Measurements from ENCODE around the gene WDR64.
"Not testable (repeated sequence)": the region's sequence is repeated elsewhere in the genome, so short reads cannot be mapped to it uniquely, and the experiment has no call there.

WDR64 gene

GRCh38 chr1:241819340-241819866 lies 167.3 kb downstream of the WDR64 start:
- TF ChIP-seq CTCF (IDR thresholded peaks at IDR 0.05): no peak
- H3K27ac Mint-ChIP-seq: no peak overlapping the region

DNA sequence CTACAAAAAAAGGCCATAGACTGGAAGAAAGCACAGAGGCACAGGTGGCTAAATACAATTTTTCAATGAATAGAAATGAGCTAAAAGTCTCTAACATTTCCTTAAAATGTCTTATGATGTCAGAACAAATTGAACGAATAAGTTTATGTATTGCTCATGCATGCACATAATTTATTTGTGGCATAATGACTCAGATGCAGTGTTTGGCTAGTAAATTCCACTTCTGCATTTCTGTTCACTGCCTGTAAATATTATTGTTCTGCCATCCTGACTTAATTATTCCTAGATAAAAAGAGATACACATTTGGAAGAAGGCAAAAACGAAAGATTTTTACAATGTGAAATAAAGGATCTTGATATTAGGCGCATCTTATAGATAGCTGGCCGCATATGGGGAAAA lies 169.3 kb downstream of the WDR64 start:
- Mint-ChIP-seq H3K27me3 (ENCODE audit: low read depth, poor library complexity) (peaks cover 8% of the 10 kb centered on the region), H3K4me1 (peaks cover 5% of the 10 kb centered on the region)
- DNase-seq: no peak

More at GRCh38 chr1:241819340-241819866, 167.3 kb downstream of the WDR64 start:
- no peak overlapping the region for H3K4me3 Mint-ChIP-seq
- DNase-seq: no peak
- H3K9me3 Mint-ChIP-seq: no peaks in the 10 kb centered on the region
- H3K27me3 Mint-ChIP-seq (ENCODE audit: low read depth, poor library complexity): peaks cover 8% of the 10 kb centered on the region
- no peaks in the 10 kb centered on the region for H3K36me3 Mint-ChIP-seq (ENCODE audit: low read depth)
- H3K4me1 Mint-ChIP-seq: peaks cover 5% of the 10 kb centered on the region

GRCh38 chr1:241822846-241823245 lies 170.8 kb downstream of the WDR64 start:
- no peak for TF ChIP-seq CTCF (IDR thresholded peaks at IDR 0.05)
- Mint-ChIP-seq H3K9me3 (no peaks in the 10 kb centered on the region), H3K36me3 (ENCODE audit: low read depth) (no peaks in the 10 kb centered on the region), H3K27me3 (ENCODE audit: low read depth, poor library complexity) (peaks cover 3% of the 10 kb centered on the region), H3K4me1 (peaks cover 5% of the 10 kb centered on the region), H3K27ac (no peak overlapping the region), H3K4me3 (no peak overlapping the region)
- DNase-seq: no peak

More for the DNA sequence above, 169.3 kb downstream of the WDR64 start:
- Mint-ChIP-seq H3K27ac (no peak overlapping the region), H3K9me3 (no peaks in the 10 kb centered on the region), H3K36me3 (ENCODE audit: low read depth) (no peaks in the 10 kb centered on the region), H3K4me3 (no peak overlapping the region)
- TF ChIP-seq CTCF (IDR thresholded peaks at IDR 0.05): no peak

GRCh38 chr1:241823925-241824324 lies 171.8 kb downstream of the WDR64 start:
- Mint-ChIP-seq H3K9me3 (no peaks in the 10 kb centered on the region), H3K36me3 (ENCODE audit: low read depth) (no peaks in the 10 kb centered on the region), H3K4me3 (no peak overlapping the region), H3K27me3 (ENCODE audit: low read depth, poor library complexity) (no peaks in the 10 kb centered on the region), H3K4me1 (peaks cover 10% of the 10 kb centered on the region), H3K27ac (no peak overlapping the region)
- no peak for TF ChIP-seq CTCF (IDR thresholded peaks at IDR 0.05)
- DNase-seq: no peak

DNA sequence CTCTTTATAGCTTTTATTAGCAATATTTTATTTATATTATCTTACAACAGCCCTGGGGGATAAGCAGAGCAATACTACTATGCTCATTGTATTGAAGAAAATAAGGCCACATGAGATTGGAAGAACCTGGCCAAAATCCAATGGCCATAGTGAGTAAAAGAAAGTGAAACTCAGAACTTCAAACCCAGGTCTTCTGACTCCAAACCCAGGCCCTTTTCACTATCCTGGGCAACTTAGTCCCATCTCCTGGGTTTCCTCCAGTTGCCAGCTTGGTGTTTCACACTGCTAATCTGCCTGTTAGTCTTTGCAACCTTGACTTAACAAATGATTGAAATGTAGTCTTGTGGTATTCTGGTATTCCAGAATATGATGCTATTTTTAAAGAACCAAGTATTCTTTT lies 173.5 kb downstream of the WDR64 start:
- Mint-ChIP-seq H3K4me3 (no peak overlapping the region), H3K27ac (no peak overlapping the region), H3K36me3 (ENCODE audit: low read depth) (no peaks in the 10 kb centered on the region), H3K9me3 (no peaks in the 10 kb centered on the region), H3K4me1 (peaks cover 11% of the 10 kb centered on the region), H3K27me3 (ENCODE audit: low read depth, poor library complexity) (no peaks in the 10 kb centered on the region)
- no peak for DNase-seq
- no peak for TF ChIP-seq CTCF (IDR thresholded peaks at IDR 0.05)

- not testable (repeated sequence) for H3K36me3 Mint-ChIP-seq (ENCODE audit: low read depth); H3K4me3 Mint-ChIP-seq; H3K9me3 Mint-ChIP-seq; H3K27me3 Mint-ChIP-seq (ENCODE audit: low read depth, poor library complexity); H3K27ac Mint-ChIP-seq; DNase-seq
- peaks cover 11% of the 10 kb centered on the region for H3K4me1 Mint-ChIP-seq
These were observed 174.5 kb downstream of the WDR64 start for GRCh38 chr1:241826613-241827012.

Measured in nephron progenitor cell (in vitro differentiated cells).